Measurements from ENCODE around the gene C4A. TPM values are rescaled to one million over a fixed set of nuclear protein-coding genes. Genes with fewer than 3 reads are reported as not detected.

The C4A gene
- total and polyA plus RNA-seq, 2 of the 8 experiments (the other 6 are each of a cell fraction or from before 2014, with no cell fraction given), result 0.62 to 2.4 TPM

GRCh38 chr6:31968326-31968725, 13.5 kb upstream of the C4A start (continued):
- TF ChIP-seq, protein P1, sequence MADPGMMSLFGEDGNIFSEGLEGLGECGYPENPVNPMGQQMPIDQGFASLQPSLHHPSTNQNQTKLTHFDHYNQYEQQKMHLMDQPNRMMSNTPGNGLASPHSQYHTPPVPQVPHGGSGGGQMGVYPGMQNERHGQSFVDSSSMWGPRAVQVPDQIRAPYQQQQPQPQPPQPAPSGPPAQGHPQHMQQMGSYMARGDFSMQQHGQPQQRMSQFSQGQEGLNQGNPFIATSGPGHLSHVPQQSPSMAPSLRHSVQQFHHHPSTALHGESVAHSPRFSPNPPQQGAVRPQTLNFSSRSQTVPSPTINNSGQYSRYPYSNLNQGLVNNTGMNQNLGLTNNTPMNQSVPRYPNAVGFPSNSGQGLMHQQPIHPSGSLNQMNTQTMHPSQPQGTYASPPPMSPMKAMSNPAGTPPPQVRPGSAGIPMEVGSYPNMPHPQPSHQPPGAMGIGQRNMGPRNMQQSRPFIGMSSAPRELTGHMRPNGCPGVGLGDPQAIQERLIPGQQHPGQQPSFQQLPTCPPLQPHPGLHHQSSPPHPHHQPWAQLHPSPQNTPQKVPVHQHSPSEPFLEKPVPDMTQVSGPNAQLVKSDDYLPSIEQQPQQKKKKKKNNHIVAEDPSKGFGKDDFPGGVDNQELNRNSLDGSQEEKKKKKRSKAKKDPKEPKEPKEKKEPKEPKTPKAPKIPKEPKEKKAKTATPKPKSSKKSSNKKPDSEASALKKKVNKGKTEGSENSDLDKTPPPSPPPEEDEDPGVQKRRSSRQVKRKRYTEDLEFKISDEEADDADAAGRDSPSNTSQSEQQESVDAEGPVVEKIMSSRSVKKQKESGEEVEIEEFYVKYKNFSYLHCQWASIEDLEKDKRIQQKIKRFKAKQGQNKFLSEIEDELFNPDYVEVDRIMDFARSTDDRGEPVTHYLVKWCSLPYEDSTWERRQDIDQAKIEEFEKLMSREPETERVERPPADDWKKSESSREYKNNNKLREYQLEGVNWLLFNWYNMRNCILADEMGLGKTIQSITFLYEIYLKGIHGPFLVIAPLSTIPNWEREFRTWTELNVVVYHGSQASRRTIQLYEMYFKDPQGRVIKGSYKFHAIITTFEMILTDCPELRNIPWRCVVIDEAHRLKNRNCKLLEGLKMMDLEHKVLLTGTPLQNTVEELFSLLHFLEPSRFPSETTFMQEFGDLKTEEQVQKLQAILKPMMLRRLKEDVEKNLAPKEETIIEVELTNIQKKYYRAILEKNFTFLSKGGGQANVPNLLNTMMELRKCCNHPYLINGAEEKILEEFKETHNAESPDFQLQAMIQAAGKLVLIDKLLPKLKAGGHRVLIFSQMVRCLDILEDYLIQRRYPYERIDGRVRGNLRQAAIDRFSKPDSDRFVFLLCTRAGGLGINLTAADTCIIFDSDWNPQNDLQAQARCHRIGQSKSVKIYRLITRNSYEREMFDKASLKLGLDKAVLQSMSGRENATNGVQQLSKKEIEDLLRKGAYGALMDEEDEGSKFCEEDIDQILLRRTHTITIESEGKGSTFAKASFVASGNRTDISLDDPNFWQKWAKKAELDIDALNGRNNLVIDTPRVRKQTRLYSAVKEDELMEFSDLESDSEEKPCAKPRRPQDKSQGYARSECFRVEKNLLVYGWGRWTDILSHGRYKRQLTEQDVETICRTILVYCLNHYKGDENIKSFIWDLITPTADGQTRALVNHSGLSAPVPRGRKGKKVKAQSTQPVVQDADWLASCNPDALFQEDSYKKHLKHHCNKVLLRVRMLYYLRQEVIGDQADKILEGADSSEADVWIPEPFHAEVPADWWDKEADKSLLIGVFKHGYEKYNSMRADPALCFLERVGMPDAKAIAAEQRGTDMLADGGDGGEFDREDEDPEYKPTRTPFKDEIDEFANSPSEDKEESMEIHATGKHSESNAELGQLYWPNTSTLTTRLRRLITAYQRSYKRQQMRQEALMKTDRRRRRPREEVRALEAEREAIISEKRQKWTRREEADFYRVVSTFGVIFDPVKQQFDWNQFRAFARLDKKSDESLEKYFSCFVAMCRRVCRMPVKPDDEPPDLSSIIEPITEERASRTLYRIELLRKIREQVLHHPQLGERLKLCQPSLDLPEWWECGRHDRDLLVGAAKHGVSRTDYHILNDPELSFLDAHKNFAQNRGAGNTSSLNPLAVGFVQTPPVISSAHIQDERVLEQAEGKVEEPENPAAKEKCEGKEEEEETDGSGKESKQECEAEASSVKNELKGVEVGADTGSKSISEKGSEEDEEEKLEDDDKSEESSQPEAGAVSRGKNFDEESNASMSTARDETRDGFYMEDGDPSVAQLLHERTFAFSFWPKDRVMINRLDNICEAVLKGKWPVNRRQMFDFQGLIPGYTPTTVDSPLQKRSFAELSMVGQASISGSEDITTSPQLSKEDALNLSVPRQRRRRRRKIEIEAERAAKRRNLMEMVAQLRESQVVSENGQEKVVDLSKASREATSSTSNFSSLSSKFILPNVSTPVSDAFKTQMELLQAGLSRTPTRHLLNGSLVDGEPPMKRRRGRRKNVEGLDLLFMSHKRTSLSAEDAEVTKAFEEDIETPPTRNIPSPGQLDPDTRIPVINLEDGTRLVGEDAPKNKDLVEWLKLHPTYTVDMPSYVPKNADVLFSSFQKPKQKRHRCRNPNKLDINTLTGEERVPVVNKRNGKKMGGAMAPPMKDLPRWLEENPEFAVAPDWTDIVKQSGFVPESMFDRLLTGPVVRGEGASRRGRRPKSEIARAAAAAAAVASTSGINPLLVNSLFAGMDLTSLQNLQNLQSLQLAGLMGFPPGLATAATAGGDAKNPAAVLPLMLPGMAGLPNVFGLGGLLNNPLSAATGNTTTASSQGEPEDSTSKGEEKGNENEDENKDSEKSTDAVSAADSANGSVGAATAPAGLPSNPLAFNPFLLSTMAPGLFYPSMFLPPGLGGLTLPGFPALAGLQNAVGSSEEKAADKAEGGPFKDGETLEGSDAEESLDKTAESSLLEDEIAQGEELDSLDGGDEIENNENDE (IDR thresholded peaks at IDR 0.05; ENCODE audit: insufficient replicate concordance, low read length), result no peak
- TF ChIP-seq USF2 (IDR thresholded peaks at IDR 0.05; ENCODE audit: low read length), result no peak
- no peak for TF ChIP-seq PHF8 (conservative IDR thresholded peaks at IDR 0.05; ENCODE audit: low read depth, low read length)
- TF ChIP-seq CBX5 (IDR thresholded peaks at IDR 0.05; ENCODE audit: low read depth, low read length), result no peak
- TF ChIP-seq SP2 (IDR thresholded peaks at IDR 0.05; ENCODE audit: low read length), result no peak
- TF ChIP-seq RXRA (IDR thresholded peaks at IDR 0.05; ENCODE audit: insufficient read depth, low read depth, low read length), result no peak
- no peak for TF ChIP-seq ATF3 (IDR thresholded peaks at IDR 0.05; ENCODE audit: insufficient read depth, low read depth, low read length)

Data from H1 (cell line).